ENCODE measurements around the gene ZNF182. TPM values are rescaled to one million over a fixed set of nuclear protein-coding genes. Genes with fewer than 3 reads are reported as not detected.
A peak's percentile ranks its signal among the peaks of the same experiment; 100 is the strongest.
"Not testable (repeated sequence)": the region's sequence is repeated elsewhere in the genome, so short reads cannot be mapped to it uniquely, and the experiment has no call there.

The ZNF182 gene
- total RNA-seq, 4 donors from 2014 or later = 2.5 to 10.7 (median 6.6) TPM

GRCh38 chrX:48030237-48030636, 26.4 kb upstream of the ZNF182 start:
- H3K9me3 ChIP-seq = no peaks in the 10 kb centered on the region
- peak in 1 of 3 donors; percentile 13 for DNase-seq
- H3K27ac ChIP-seq = no peak overlapping the region
- H3K4me3 ChIP-seq = no peak overlapping the region
- no peaks in the 10 kb centered on the region for H3K36me3 ChIP-seq
- H3K4me1 ChIP-seq = no peaks in the 10 kb centered on the region
- TF ChIP-seq POLR2A (IDR thresholded peaks at IDR 0.05) = no peak
- TF ChIP-seq, protein P1, sequence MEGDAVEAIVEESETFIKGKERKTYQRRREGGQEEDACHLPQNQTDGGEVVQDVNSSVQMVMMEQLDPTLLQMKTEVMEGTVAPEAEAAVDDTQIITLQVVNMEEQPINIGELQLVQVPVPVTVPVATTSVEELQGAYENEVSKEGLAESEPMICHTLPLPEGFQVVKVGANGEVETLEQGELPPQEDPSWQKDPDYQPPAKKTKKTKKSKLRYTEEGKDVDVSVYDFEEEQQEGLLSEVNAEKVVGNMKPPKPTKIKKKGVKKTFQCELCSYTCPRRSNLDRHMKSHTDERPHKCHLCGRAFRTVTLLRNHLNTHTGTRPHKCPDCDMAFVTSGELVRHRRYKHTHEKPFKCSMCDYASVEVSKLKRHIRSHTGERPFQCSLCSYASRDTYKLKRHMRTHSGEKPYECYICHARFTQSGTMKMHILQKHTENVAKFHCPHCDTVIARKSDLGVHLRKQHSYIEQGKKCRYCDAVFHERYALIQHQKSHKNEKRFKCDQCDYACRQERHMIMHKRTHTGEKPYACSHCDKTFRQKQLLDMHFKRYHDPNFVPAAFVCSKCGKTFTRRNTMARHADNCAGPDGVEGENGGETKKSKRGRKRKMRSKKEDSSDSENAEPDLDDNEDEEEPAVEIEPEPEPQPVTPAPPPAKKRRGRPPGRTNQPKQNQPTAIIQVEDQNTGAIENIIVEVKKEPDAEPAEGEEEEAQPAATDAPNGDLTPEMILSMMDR (IDR thresholded peaks at IDR 0.05) = no peak
- H3K27me3 ChIP-seq = no peaks in the 10 kb centered on the region

GRCh38 chrX:48028091-48028490, 24.3 kb upstream of the ZNF182 start:
- H3K36me3 ChIP-seq = no peaks in the 10 kb centered on the region
- H3K9me3 ChIP-seq = no peaks in the 10 kb centered on the region
- DNase-seq = peak in 1 of 3 donors; percentile 14
- H3K27ac ChIP-seq = no peak overlapping the region
- H3K4me3 ChIP-seq = no peak overlapping the region
- H3K27me3 ChIP-seq = no peaks in the 10 kb centered on the region
- TF ChIP-seq, protein P1 (IDR thresholded peaks at IDR 0.05) = no peak
- no peak for TF ChIP-seq POLR2A (IDR thresholded peaks at IDR 0.05)
- no peaks in the 10 kb centered on the region for H3K4me1 ChIP-seq

GRCh38 chrX:48027545-48027944, 23.8 kb upstream of the ZNF182 start:
- H3K4me3 ChIP-seq, H3K27ac ChIP-seq, H3K4me1 ChIP-seq, H3K27me3 ChIP-seq, H3K9me3 ChIP-seq, H3K36me3 ChIP-seq: not testable (repeated sequence)
- DNase-seq = peak in 1 of 3 donors; percentile 5

DNA sequence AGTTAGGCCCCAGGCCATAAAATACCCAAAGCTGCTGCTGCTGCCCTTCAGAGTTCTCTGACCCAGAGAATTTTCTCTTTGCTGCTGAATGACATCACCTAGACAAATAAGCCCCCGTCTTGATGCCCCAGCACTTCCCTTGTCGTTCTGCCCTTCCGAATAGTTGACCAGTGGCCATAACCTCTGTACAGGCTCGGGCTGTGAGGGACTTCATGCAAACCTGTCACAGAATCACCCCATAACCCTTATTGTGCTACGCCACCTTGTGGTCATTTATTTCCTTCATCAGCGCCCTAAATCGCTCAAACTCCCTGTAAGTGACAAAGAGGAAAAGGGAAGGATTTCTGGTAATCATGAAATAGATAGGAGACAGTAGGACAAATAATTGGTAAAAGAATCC, 21.8 kb upstream of the ZNF182 start:
- Histone ChIP-seq H3K36me3 (no peaks in the 10 kb centered on the region), H3K4me1 (no peaks in the 10 kb centered on the region), H3K4me3 (no peak overlapping the region), H3K9me3 (no peaks in the 10 kb centered on the region), H3K27me3 (no peaks in the 10 kb centered on the region), H3K27ac (no peak overlapping the region)
- DNase-seq = peak in 2 of 3 donors; percentile 33 to 75
- TF ChIP-seq, protein P1 (IDR thresholded peaks at IDR 0.05) = peak in 5 of 6 experiments; percentile 57 to 65 (median 58)
- no peak for TF ChIP-seq POLR2A (IDR thresholded peaks at IDR 0.05)

- no peak for DNase-seq
- no peaks in the 10 kb centered on the region for H3K9me3 ChIP-seq
- H3K36me3 ChIP-seq = no peaks in the 10 kb centered on the region
- H3K4me1 ChIP-seq = no peaks in the 10 kb centered on the region
- H3K27ac ChIP-seq = no peak overlapping the region
- no peak overlapping the region for H3K4me3 ChIP-seq
- no peaks in the 10 kb centered on the region for H3K27me3 ChIP-seq
- no peak for TF ChIP-seq POLR2A (IDR thresholded peaks at IDR 0.05)
- TF ChIP-seq, protein P1 (IDR thresholded peaks at IDR 0.05) = no peak
Measured at GRCh38 chrX:48022738-48023137, 18.9 kb upstream of the ZNF182 start.

GRCh38 chrX:48022100-48022499, 18.3 kb upstream of the ZNF182 start:
- H3K27me3 ChIP-seq = no peaks in the 10 kb centered on the region
- no peak overlapping the region for H3K4me3 ChIP-seq
- H3K36me3 ChIP-seq = no peaks in the 10 kb centered on the region
- no peaks in the 10 kb centered on the region for H3K9me3 ChIP-seq
- DNase-seq = no peak
- H3K27ac ChIP-seq = no peak overlapping the region
- H3K4me1 ChIP-seq = no peaks in the 10 kb centered on the region
- no peak for TF ChIP-seq POLR2A (IDR thresholded peaks at IDR 0.05)
- TF ChIP-seq, protein P1 (IDR thresholded peaks at IDR 0.05) = no peak
